Left renal cortex interstitium (tissue), 4 donors: ENCODE measurements around the gene PTPRS. TPM values are rescaled to one million over a fixed set of nuclear protein-coding genes. Genes with fewer than 3 reads are reported as not detected.
"Not testable (repeated sequence)": the region's sequence is repeated elsewhere in the genome, so short reads cannot be mapped to it uniquely, and the experiment has no call there.

Source experiments
- DNase-seq, 4 donors: peaks; one replicate each; pipeline ENCODE4 v3.0.0-alpha.2; 2013; ENCODE audit warnings: low read depth in 4 of 4, low spot score in 2 of 4, missing footprints in 1 of 4
- polyA plus RNA-seq, 4 donors: library from polyadenylated mRNA; unstranded; fragments of 120-200 nt; gene quantifications; one replicate each; pipeline ENCODE4 v1.2.1, GENCODE V29; 2013; ENCODE audit not compliant: insufficient read length in 4 of 4

PTPRS gene
- polyA plus RNA-seq, 4 donors = 44.7 to 102 (median 66.4) TPM

DNA sequence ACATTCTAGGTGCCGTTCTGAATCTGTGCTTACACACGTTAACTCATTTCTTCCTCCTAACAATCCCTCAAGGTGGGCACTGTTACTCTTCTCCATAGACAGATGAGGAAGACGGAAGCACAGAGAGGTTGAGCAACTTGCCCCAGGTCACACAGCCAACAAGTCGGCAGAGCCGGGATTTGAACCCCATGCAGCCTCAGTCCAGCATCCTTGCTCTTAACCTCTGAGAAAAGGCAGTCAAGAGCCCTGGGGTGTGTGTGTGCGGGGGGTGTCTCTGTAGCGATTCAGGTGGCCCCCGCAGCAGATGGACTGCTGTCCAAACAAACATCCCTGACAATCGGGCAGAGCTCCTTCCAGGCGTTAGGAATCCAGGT, 6.3 kb downstream of the PTPRS start:
- no peak for DNase-seq

DNA sequence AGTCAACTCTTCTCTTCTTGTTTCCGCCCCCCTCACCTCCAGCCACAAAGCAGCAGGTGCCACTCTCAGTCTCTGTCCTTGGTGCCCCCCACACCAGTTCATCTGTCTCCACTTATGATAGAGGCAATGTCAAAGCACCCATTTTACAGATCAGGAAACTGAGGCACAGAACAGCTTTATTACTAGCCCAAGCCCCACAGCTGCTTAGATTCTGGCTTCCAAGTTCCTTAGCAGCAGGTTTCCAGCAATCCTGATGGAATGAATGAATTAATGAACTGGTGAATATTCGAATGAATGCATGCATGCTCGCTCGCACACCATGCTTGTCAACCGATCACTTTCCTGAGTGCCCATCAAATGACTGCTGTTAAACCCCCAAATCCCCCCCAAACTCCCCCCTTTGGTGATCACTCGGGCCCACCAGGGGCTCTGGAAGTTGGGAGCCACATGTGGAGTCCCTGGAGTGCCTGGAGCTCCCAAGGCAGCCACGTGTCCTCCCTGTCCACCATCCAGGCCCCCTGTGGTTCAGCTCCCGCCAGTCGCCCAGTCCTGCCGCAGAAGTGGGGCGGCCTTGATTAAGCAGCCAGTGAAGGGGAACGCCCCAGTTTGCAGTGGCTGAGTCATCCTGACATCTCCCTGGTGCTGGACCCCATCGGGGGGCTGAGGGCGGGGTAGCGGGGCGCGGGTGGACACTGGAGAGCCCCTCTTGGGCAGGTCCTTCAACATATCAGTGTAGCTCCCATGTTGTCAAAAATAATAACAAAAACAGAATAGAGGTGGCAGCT, 6.8 kb downstream of the PTPRS start:
- DNase-seq = no peak

- DNase-seq = no peak
Observed at GRCh38 chr19:5332501-5332900, 8.1 kb downstream of the PTPRS start.

DNA sequence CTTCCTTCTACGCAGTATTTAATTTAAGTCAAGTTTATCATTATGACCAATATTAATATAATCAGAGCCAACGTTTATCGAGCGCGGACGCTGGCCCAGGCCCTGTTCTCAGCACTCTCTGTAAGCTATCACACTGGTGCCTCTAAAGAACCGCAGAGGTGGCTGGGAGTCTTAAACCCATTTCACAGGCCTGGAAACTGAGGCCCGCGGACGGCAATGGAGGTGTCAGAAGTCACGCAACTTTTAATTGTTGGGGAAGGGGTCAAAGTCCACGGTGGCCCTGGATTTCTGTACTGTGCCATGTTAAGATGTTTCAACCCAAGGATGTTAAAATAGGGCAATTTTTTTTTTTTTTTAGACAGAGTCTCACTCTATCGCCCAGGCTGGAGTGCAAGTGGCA, 8.8 kb downstream of the PTPRS start:
- DNase-seq = no peak

DNA sequence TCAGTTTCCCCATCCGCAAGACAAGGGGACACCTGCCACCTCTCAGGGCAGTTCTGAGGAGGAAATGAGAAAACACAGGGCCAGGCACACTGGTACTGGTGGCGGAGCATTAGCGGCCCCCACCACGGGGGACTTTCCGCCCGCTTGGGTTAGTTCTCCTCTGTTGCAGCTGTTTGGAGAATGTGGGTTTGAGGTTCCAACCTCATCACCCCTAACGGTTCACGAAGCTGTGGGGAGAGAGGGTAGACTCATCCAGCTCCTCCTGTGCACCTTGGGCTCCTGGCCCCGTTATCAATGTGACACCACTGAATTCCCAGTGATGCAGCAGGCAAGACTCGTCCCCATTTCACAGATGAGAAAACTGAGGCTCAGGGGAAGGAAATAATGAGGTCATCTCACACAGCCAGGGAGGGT, 10.3 kb downstream of the PTPRS start:
- no peak for DNase-seq

GRCh38 chr19:5329141-5329540, 11.5 kb downstream of the PTPRS start:
- no peak for DNase-seq

DNA sequence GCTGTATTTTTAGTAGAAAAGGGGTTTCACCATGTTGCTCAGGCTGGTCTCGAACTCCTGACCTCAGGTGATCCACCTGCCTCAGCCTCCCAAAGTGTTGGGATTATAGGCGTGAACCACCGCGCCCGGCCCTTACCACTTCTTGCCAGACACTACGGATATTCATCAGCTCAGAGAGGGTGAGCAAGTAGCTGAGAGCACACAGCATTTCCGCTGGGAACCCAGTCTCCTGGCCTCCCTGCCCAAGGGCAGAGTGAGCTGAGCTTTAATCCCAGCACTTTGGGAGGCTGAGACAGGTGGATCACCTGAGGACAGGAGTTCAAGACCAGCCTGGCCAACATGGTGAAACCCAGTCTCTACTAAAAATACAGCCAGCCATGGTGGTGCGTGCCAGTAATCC, 12.2 kb downstream of the PTPRS start:
- not testable (repeated sequence) for DNase-seq

DNA sequence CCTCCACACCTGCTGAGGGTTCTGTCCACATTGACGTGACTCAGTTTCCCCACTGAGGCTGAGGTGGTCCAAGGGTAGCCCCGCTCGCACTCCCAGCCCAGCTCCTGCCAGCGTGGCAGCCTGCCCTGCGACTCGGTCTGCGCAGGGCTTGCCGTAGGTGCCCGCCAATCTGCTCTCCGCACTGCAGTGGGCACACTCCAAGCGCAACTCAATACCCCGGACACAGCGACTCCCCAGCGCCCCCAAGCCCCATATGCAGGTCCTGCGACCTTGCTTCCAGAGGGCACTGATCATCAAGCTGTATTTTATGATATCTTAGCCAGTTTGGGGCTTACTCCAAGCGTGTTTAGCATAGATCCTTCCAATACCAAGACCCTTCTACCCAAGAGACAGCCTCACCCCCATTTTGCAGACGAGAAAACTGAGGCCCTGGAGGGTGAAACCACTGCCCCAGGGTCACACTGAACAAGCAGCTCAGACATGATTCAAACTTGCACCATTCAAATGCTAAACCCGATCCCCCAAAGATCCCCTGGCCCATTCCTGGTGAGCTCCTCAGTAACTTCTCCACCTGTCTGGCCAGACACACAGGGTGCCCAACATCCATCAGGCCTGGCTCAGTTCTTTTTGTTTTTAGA, 13.5 kb downstream of the PTPRS start:
- DNase-seq = no peak

DNA sequence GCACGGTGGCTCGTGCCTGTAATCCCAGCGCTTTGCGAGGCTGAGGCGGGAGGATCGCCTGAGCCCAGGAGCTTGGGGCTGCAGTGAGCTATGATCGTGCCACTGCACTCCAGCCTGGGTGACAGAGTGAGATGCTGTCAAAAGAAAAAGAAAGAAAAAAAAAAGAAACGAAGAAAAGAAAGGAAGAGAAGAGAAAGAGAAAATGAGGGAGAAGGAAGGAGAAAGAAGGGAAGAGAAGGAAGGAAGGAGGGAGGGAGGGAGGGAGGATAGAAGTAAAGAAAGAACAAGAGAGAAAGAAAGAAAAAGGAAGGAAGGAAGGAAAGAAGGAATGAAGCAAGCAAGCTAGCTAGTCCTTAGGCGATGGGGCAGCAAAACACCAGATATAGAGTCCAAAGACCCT, 14.1 kb downstream of the PTPRS start:
- no peak for DNase-seq

DNA sequence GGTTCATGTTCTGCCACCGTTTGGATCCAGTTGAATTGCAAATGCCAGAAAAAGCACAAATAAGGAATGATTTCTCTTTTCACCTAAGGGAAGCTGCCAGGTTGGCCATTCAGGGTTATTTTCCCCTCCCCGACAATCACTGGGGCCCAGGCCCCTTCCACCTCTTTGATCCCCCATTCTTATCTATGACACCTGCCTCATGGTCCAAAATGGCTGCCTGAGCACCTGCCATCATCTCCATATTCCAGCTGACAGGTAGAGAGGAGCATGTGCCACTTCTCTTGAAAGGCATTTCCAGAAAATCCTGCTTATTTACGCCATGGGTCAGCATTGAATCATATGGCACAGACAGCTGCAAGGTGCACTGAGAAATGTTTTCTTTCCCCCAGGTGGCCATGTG, 15.7 kb downstream of the PTPRS start:
- DNase-seq = no peak

GRCh38 chr19:5323475-5323811, 17.2 kb downstream of the PTPRS start:
- DNase-seq = no peak

DNA sequence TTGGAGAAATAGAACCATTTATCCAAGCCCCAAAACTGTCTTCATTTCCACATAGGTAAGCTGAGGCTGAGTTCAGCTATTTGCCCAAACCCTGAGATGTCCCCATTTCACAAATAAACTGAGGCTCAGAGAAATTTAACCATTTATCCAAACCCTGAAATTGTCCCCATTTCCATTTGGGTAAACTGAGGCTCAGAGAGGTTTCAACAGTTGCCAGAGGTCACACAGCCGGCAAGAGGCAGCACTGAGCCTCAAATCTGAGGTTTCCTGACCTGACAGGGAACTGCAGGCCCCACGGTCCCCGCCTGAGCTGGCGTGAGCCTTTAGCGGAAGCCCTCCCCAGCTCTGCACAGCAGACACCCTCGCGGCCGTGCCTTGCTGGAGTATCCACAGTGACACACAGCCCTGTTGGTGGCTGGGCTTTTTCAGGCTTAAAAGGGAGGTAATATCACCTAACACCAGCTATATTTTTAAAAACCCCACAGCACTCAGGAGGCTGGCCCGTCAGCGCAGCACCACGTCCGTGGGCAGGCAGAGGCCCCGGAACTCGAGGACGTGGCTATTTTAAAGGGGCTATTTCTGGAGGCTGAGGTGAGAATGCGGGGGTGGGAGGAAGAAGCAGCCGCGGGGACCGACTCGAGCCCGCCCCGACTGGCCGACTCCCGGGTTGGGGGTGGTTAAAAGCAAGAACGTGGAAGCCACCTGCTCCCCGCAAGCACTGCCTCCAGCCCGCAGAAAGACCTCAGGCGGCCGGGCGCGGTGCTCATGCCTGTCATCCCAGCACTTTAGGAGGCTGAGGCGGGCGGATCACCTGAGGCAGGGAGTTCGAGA, 18.5 kb downstream of the PTPRS start:
- DNase-seq = no peak

DNA sequence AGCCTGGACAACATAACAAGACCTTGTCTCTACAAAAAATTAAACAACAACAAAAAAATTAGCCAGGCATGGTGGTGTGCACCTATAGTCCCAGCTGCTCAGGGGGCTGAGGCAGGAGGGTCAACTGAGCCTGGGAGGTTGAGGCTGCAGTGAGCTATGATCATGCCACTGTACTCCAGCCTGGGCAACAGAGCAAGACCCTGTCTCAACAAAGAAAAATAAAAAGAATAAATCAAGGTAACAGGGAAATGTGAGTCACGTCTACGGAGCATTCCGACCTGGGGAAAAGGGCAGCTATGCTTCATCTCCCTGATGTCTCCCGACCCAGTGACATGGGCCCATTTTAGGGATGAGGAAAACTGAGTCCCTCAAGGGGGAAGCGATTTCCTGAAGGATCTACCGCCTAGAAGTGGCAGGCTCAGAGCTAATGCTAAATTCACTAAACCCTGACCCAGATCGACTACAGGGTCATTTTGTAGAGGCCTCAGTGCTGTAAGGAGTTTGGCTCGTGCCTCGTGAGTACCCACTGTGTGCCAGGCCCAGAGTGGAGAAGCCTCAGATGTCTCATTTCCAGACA, 19.5 kb downstream of the PTPRS start:
- no peak for DNase-seq

DNA sequence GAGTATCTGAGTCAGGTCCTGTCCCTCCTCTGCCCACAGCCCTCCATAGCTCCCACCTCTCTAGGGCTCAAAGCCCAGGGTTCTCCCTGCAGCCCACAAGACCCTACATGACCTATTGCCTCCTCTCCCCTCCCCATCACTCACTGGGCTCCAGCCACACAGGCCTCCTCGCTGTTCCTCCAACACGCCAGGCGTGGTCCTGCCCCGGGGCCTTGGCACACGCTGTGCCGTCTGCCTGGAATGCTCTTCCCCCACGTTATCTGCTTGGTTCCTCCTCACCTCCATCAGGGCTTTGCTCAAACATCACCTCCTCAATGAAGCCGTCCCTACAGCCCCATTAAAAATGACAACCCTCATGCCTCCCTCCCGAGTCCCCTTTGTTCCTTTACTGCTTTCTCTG, 21.1 kb downstream of the PTPRS start:
- no peak for DNase-seq

- DNase-seq = no peak
Observed at GRCh38 chr19:5318306-5318705, 22.3 kb downstream of the PTPRS start.

- DNase-seq = no peak
Observed at GRCh38 chr19:5317321-5317720, 23.3 kb downstream of the PTPRS start.

DNA sequence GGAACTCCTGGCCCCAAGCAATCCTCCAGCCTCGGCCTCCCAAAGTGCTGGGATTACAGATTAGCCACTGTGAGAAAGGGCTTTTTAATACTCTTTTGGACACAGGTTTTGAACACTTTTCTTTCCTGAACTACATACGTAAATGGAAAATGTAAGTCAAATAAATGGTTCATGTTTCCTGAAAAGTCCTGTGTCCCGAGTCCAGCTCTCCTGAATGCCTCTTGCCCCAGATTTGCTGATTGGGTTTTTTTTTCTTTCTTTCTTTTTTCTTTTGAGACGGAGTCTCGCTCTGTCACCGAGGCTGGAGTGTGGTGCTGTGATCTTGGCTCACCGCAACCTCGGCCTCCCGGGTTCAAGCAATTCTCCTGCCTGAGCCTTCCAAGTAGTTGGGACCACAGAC, 24.5 kb downstream of the PTPRS start:
- DNase-seq = no peak

DNA sequence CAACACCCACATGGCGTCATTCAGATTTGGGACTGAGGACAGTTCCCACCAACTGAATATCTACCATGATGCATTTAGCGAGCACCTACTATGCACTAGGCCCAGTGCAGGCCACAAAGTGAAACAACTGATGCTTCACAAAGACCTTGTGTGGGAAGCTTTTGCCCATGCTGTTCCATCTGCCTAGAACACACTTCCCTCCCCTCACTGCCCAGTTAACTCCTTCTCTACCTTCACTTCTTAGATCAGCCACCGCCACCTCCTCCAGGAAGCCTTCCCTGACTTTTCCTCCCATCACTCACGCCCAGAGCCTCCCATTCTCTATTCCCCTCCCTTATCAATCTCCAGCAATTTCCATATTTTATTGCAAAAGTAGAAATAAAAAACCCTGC, 25.7 kb downstream of the PTPRS start:
- DNase-seq = no peak

- DNase-seq = no peak
Observed at GRCh38 chr19:5314012-5314906, 26.4 kb downstream of the PTPRS start.

DNA sequence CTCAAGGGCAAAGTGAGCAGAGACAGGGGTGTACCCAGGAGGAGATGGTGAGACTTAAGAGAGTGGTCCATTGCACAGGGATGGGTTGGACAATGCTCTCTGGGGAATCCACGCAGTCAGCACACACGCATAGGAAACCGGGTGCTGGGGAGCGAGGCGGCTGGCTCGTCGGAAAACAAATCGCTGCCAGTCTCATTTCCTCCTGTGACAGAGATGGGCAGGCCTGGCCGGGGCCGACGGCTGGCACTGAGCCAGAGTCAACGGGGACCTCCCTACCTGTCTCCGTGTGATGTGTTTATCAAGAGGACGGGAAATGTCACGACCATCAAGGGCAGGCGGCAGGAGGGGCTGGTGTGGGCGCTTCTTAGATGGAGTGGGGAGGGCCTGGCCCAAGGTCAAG, 27.3 kb downstream of the PTPRS start:
- no peak for DNase-seq
